K562 (cell line): ENCODE measurements around the gene MEX3A. TPM values are rescaled to one million over a fixed set of nuclear protein-coding genes. Genes with fewer than 3 reads are reported as not detected.
A peak's percentile ranks its signal among the peaks of the same experiment; 100 is the strongest.

Experiments
- CSDE1 ChIP-seq, 2 experiments: fragments of 450-650 bp; IDR thresholded peaks; 2 replicates each; pipeline ENCODE4 v1.6.1; 2016; ENCODE audit warnings: mild to moderate bottlenecking in 1 of 2
- CTBP1 ChIP-seq: fragments of 450-650 bp; IDR thresholded peaks from 2 replicates; pipeline ENCODE4 v1.6.1; 2016; ENCODE audit warnings: borderline replicate concordance
- ERF ChIP-seq: fragments of 450-650 bp; formaldehyde crosslinking; IDR thresholded peaks from 2 replicates; pipeline ENCODE4 v1.4.0; 2020; ENCODE audit warnings: mild to moderate bottlenecking, mixed read lengths
- HCFC1 ChIP-seq: IDR thresholded peaks from 2 replicates; pipeline ENCODE4 v1.6.1; 2012; ENCODE audit warnings: low read depth, low read length, improper control_type of control experiment
- JUNB ChIP-seq: fragments of 450-650 bp; formaldehyde crosslinking; conservative IDR thresholded peaks from 2 replicates; pipeline ENCODE4 v1.4.0; 2020; ENCODE audit warnings: mild to moderate bottlenecking
- KLF13 ChIP-seq: fragments of 450-650 bp; IDR thresholded peaks from 2 replicates; pipeline ENCODE4 v1.6.1; 2016; ENCODE audit warnings: missing genetic modification characterization, low read depth, mild to moderate bottlenecking, missing compliant biosample characterization, moderate library complexity, borderline replicate concordance
- KLF16 ChIP-seq: IDR thresholded peaks from 2 replicates; pipeline ENCODE4 v1.6.1; 2016; ENCODE audit warnings: antibody characterized with exemption
- MECOM ChIP-seq: fragments of 250-450 bp; sonication (Bioruptor Pico); IDR thresholded peaks from 2 replicates; pipeline ENCODE4 v1.8.0; 2022; ENCODE audit warnings: inconsistent platforms
- MTA3 ChIP-seq: fragments of 450-650 bp; formaldehyde crosslinking; IDR thresholded peaks from 2 replicates; pipeline ENCODE4 v1.6.1; 2017; ENCODE audit warnings: mild to moderate bottlenecking, borderline replicate concordance
- TAF15 ChIP-seq: fragments of 200-400 bp; formaldehyde crosslinking; IDR thresholded peaks from 2 replicates; pipeline ENCODE4 v1.6.1; 2017; ENCODE audit warnings: mild to moderate bottlenecking, low read depth, low read length, moderate library complexity
- ZNF143 ChIP-seq: sonication (generic); formaldehyde crosslinking; IDR thresholded peaks from 2 replicates; pipeline ENCODE4 v1.9.0; 2022; ENCODE audit warnings: mild to moderate bottlenecking, missing genetic modification reagents
- ZNF436 ChIP-seq: fragments of 250-450, 450-650 bp; sonication (Bioruptor Pico); formaldehyde crosslinking; IDR thresholded peaks from 2 replicates; pipeline ENCODE4 v1.7.0; 2020; ENCODE audit warnings: mild to moderate bottlenecking
- polyA plus RNA-seq, 8 experiments: library from polyadenylated mRNA; depleted of rRNA in 4 of 8; stranded (reverse) in 5 of 8; unstranded in 3 of 8; fragments of >200 nt; fragmentation: Nextera tagmentation in 2 of 8; fragmentation: Illumina TruSeq in 1 of 8; extraction: Ambion mirVana in 2 of 8; extraction: Trizol in 1 of 8; gene quantifications; 2 replicates each; pipeline versions ENCODE4 v1.2.1 to v1.2.3, GENCODE V29; 2011 to 2014; ENCODE audit warnings: inconsistent platforms in 1 of 8, missing spikeins in 1 of 8
- total RNA-seq, 7 experiments: library from RNA; depleted of rRNA in 6 of 7; stranded (reverse); fragments of >200 nt in 6 of 7; fragmentation: Illumina TruSeq in 2 of 7; extraction: Trizol in 2 of 7; gene quantifications; 2 replicates each; pipeline versions ENCODE4 v1.2.1 to v1.2.3, GENCODE V29; 2011 to 2021; ENCODE audit warnings: low replicate concordance in 1 of 7
- TF ChIP-seq, protein P1 (sequence below): fragments of 250-450 bp; sonication (Bioruptor Pico); IDR thresholded peaks from 2 replicates; pipeline ENCODE4 v1.4.0; 2020; ENCODE audit warnings: mild to moderate bottlenecking, moderate library complexity, borderline replicate concordance
- TF ChIP-seq, protein P2 (sequence below): fragments of 200-800 bp; sonication (Bioruptor generic); IDR thresholded peaks from 2 replicates; pipeline ENCODE4 v1.6.1; 2017; ENCODE audit warnings: missing genetic modification characterization, missing compliant biosample characterization
- TF ChIP-seq, protein P3 (sequence below): fragments of 250-450 bp; sonication (Bioruptor Pico); IDR thresholded peaks from 2 replicates; pipeline ENCODE4 v1.6.1; 2021; ENCODE audit warnings: mild to moderate bottlenecking
- TF ChIP-seq, protein P4 (sequence below): fragments of 450-650 bp; IDR thresholded peaks from 2 replicates; pipeline ENCODE4 v1.6.1; 2016

The MEX3A gene
- total and polyA plus RNA-seq, 9 of the 15 experiments (the other 6 are each of a cell fraction or from before 2014, with no cell fraction given): 0.36 to 13.7 (median 5.2) TPM

DNA sequence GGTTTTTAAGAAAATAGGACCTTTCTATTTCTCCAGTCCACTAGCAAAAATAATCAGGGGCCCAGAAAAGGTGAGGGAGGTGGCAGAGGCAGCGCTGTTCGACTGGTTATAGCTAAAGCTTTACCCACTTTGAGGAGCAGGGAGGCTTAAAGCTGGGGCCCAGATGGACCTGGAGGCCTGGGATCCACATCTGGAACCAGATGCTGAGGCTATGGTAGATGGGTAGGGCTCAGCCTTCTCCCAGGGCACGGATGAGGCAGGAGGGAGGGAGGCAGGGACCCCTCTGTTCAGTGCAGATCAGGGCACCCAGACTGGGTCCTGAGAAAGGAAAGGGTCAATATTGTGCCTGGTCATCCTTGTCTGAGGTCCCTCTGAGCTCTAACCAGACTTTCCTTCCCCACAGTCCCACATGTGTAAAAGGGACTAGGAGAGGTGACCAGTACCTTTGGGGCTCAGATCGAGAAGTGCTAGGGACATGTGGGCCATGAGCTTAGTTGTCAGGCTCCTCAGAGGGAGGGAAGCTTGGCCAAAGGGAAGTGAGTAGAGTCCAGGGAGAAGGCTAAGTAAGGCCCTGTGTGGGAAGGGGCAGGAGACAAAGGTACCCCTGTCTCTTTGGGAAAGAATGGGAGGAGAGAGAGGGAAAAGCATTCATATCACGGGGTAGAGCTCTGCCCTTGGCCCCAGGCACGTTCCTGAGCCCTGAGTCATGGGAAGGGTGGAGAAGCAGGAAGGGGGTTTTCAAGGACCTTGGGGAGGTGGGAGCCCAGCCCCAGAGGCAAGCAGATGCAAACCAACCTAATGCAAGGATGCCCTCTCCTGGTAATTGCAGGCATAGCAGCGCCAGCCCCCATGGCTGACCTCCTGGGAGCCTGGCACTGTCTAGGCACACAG lies 47.7 kb upstream of the MEX3A start (continued):
- TF ChIP-seq HCFC1 (no peak), KLF16 (no peak), MECOM (no peak), ZNF436 (CRISPR knock-in tag) (no peak), CTBP1 (no peak; the same call in 1 of the 2 replicates), KLF13 (no peak), CSDE1 (IDR thresholded peaks at IDR 0.05) (no peak), TAF15 (no peak), MTA3 (0 out of 2 replicates have a peak, but pooled peaks have one; percentile 29), ERF (CRISPR knock-in tag) (no peak), JUNB (CRISPR knock-in tag) (no peak), ZNF143 (no peak)
- TF ChIP-seq, protein P1, sequence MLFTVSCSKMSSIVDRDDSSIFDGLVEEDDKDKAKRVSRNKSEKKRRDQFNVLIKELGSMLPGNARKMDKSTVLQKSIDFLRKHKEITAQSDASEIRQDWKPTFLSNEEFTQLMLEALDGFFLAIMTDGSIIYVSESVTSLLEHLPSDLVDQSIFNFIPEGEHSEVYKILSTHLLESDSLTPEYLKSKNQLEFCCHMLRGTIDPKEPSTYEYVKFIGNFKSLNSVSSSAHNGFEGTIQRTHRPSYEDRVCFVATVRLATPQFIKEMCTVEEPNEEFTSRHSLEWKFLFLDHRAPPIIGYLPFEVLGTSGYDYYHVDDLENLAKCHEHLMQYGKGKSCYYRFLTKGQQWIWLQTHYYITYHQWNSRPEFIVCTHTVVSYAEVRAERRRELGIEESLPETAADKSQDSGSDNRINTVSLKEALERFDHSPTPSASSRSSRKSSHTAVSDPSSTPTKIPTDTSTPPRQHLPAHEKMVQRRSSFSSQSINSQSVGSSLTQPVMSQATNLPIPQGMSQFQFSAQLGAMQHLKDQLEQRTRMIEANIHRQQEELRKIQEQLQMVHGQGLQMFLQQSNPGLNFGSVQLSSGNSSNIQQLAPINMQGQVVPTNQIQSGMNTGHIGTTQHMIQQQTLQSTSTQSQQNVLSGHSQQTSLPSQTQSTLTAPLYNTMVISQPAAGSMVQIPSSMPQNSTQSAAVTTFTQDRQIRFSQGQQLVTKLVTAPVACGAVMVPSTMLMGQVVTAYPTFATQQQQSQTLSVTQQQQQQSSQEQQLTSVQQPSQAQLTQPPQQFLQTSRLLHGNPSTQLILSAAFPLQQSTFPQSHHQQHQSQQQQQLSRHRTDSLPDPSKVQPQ (CRISPR knock-in tag): no peak
- TF ChIP-seq, protein P2, sequence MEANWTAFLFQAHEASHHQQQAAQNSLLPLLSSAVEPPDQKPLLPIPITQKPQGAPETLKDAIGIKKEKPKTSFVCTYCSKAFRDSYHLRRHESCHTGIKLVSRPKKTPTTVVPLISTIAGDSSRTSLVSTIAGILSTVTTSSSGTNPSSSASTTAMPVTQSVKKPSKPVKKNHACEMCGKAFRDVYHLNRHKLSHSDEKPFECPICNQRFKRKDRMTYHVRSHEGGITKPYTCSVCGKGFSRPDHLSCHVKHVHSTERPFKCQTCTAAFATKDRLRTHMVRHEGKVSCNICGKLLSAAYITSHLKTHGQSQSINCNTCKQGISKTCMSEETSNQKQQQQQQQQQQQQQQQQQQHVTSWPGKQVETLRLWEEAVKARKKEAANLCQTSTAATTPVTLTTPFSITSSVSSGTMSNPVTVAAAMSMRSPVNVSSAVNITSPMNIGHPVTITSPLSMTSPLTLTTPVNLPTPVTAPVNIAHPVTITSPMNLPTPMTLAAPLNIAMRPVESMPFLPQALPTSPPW (CRISPR knock-in tag): peak; percentile 69
- TF ChIP-seq, protein P3, sequence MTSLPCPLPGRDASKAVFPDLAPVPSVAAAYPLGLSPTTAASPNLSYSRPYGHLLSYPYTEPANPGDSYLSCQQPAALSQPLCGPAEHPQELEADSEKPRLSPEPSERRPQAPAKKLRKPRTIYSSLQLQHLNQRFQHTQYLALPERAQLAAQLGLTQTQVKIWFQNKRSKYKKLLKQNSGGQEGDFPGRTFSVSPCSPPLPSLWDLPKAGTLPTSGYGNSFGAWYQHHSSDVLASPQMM: no peak
- TF ChIP-seq, protein P4, sequence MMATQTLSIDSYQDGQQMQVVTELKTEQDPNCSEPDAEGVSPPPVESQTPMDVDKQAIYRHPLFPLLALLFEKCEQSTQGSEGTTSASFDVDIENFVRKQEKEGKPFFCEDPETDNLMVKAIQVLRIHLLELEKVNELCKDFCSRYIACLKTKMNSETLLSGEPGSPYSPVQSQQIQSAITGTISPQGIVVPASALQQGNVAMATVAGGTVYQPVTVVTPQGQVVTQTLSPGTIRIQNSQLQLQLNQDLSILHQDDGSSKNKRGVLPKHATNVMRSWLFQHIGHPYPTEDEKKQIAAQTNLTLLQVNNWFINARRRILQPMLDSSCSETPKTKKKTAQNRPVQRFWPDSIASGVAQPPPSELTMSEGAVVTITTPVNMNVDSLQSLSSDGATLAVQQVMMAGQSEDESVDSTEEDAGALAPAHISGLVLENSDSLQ: no peak
